HG03575 (cell line): Measurements from ENCODE around the gene SCN10A.

Experiments
- ATAC-seq: cut with Tn5 transposase; IDR thresholded peaks from one replicate; pipeline ENCODE4 v1.9.1; 2021; ENCODE audit not compliant: unreplicated experiment, insufficient number of reproducible peaks, low FRiP score; ENCODE audit errors: extremely low read depth

Gene SCN10A

DNA sequence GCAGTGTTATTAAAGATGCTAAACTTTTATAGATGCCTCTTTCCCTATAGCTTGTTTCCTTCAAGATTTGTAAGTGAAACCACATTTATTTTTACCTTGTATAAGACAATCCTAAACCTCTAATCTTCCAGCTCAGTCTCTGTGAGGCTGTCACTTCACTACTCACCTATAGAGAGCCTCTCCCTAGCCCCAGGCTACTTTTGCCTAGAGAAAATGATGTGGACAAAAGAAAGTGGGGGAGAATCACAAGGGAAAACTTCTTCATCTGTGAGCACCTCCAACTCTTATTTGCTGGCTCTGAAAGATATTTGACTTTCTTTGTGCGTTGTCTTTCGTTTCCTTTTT lies 91.7 kb downstream of the SCN10A start:
- no peak for ATAC-seq

- ATAC-seq: no peak
These were observed 92.2 kb downstream of the SCN10A start for GRCh38 chr3:38723569-38724391.

DNA sequence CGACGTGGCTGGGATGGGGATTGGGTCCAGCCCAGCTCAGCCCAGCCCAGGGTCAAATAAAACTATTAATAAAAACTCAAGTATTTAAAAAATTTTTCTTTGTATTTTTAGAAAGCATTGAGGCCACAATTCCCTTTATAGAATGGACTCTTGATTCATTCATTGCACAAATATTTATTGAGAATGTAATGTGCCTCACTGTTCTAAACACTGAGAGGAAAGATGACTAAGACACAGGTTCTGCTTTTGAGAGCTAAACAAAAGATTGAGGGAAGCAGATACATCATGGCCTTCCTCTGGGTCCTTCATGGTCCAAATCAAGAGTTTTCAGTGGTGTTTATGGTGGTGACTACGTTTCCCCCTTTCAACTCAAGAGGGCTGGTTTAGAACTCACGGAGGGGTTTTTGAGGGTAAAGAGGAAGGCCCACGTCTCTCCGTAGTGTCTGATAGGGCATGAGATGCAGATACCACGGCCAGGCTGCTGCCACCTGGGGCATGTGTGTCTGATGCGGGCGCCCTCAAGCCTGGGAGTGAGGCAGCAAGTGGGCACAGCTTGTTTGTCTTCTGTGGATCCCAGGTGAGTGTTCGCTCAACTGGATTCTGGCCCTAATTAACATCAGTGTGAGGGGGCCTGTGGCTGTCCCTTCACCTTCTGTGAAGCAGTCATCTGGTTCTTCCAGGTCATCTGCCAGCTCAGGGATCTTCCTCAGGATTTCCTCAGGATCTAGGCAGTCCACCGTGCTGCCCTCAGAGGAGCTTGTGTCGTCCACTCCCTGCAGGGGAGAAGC lies 93.0 kb downstream of the SCN10A start:
- ATAC-seq: no peak

DNA sequence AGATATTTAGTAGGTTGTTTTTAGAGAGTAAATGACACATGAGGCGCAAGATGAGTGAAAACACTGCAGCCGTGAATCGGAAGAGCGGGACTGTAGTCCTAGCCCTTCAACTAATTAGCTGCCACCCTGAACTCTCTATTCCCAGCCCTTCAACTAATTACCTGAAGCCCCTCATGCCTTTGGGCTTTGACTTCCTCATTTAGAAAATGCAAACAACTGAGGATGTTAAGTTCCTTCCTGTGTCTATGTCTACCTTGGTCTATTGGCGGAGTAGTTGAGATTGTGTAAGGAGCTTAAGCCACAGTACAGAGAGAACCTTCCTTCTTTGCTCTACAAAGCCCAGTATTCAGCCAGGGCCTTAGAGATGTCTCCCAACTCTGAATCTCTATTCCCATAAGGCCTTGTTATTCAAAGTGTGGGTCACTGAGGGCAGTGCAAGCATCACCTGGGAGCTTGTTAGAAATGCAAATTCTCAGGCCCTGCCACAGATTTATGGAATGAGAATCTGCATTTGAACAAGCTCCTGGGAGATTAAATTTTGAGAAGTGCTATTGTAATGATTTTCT lies 94.7 kb downstream of the SCN10A start:
- no peak for ATAC-seq

- ATAC-seq: no peak
These were observed 95.6 kb downstream of the SCN10A start for GRCh38 chr3:38720465-38720864.

DNA sequence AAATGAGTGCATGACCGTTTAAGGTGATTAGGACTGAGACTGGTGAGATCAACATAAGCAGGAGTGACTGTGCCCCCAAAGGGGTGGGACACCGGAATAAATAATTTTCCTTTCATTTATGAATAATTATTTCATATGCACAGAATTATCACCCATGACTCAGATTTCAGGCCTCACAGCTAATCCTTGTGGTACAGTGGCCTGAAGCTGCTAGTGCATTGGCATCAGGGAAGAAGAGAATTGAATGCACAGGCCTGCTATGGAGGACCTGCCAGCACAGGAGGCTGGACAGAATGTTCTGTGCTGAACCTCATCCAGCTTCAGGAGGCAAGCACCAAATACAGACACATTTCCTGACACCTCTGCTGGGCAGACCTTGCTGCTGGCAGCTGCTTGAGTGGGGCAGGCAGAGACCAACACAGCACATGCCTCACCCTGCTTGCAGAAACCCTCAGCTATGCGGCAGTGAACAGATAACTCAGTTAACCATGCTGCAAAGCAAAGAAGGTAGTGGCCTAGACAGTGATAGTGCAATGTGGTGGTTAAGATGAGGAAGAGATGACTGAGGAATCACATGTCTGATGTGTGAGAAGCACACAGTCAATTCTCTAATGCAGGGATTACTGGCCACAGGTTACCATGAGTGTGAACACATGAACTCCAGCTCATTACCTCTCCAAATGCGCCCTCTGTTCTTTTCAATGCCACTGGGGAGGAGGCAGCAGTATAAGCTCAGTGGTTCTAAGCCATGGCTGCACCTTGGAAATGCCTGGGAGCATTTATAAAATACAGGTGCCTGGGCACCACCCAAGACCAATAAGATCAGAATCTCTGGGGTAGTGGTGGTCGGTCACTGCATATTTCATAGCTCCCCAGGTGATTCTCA lies 98.4 kb downstream of the SCN10A start:
- no peak for ATAC-seq

- no peak for ATAC-seq
These were observed 102.9 kb downstream of the SCN10A start for GRCh38 chr3:38713121-38713520.

GRCh38 chr3:38711321-38711720 lies 104.7 kb downstream of the SCN10A start:
- no peak for ATAC-seq

GRCh38 chr3:38707730-38708129 lies 108.3 kb downstream of the SCN10A start:
- ATAC-seq: no peak

GRCh38 chr3:38706961-38707360 lies 109.1 kb downstream of the SCN10A start:
- ATAC-seq: no peak

- no peak for ATAC-seq
These were observed 113.8 kb downstream of the SCN10A start for GRCh38 chr3:38702231-38702630.

DNA sequence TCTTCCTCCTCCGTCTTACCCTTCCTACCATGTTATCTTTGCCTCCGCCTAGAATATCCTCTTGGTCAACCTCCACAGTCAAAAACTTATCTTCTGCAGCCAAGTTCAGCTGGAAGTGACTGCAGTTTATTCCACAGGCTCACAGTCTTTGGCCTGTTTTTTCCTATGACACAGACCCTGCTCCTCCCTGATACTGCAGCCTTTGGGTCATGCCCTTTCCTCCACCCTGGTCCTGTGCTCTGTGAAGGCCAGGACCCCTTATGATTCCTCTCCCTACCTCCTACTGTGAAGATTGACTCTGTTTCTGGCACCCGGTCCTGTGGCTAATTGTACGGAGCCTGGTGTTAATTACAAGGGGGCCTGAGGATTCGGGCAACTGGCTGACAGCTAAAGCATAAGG lies 117.3 kb downstream of the SCN10A start:
- ATAC-seq: no peak

DNA sequence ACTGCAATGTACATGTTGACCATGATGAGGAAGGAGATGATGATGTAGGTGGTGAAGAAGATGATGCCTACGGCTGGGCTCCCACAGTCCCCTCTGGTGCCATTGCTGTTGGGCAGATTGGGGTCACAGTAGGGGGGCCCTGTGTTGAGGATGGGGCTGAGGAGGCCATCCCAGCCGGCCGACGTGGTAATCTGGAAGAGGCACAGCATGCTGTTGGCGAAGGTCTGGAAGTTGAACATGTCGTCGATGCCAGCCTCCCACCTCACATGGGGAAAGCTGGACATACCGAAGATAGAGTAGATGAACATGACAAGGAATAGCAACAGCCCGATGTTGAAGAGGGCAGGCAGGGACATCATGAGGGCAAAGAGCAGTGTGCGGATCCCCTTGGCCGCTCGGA lies 118.0 kb downstream of the SCN10A start:
- no peak for ATAC-seq

DNA sequence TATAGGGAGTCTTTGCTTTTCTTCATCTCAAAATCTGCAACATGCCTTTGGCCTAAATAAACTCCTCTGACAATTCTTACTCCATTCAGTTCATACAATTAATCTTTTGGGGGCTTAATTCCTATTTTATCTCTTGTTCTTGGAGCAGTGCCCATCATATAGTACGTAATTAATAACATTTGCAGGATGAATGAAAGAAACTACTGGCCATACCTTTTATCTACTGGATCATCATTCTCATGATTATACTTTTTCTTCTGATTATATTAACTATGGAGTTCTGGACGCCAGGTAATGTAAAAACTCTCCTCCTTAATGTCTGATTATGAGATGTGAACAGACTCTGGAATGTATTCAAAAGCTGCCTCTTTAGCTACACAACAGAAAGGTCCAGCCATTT lies 120.0 kb downstream of the SCN10A start:
- no peak for ATAC-seq

- ATAC-seq: no peak
These were observed 125.8 kb downstream of the SCN10A start for GRCh38 chr3:38690185-38690584.

DNA sequence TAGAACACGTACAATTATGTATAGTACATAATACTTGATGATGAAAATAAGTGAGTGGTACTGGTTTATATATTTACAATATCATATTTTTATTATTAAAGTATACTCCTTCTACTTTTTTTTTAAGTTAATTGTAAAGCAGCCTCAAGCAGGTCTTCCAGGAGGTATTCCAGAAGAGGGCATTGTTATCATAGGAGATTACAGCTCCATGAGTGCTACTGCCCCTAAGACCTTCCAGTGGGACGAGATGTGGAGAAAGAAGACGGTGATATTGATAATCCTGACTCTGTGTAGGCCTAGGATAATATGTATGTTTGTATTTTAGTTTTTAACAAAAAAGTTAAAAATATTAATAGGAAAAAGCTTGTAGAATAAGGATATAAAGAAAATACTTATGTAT lies 126.2 kb downstream of the SCN10A start:
- ATAC-seq: no peak

GRCh38 chr3:38689346-38689745 lies 126.7 kb downstream of the SCN10A start:
- ATAC-seq: no peak

DNA sequence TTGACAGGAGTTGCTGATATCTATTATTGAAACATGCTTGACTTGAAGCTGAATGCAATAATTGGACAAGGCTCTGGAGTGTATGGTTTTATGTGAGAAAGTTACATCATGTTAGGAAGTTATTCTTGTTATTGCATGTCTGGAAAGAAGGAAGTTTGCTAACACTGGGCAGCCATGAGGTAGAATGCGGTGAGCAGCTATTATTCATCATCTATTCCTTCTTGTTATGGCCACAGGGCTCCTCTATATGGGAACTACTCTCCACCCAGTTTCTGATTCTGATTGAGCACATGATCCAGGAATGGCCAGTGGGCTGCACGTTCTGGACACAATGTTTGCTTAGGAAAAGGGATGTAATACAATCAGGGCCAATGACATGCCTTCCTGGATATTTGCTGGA lies 128.7 kb downstream of the SCN10A start:
- no peak for ATAC-seq

GRCh38 chr3:38684546-38684945 lies 131.5 kb downstream of the SCN10A start:
- ATAC-seq: no peak
